Fibroblast of skin of scalp (primary cell): ENCODE data around the gene MYO18B. TPM values are rescaled to one million over a fixed set of nuclear protein-coding genes. Genes with fewer than 3 reads are reported as not detected.
"Not testable (repeated sequence)": the region's sequence is repeated elsewhere in the genome, so short reads cannot be mapped to it uniquely, and the experiment has no call there.

Source experiments
- DNase-seq: peaks from one replicate; pipeline ENCODE4 v3.0.0-alpha.2; 2013
- polyA plus RNA-seq, 2 experiments: library from polyadenylated mRNA; unstranded; fragments of 120-200 nt; gene quantifications; one replicate each; pipeline ENCODE4 v1.2.1, GENCODE V29; 2013; ENCODE audit not compliant: insufficient read length in 2 of 2

MYO18B gene
- polyA plus RNA-seq (2013, experiment 1 of 2; ENCODE audit: insufficient read length) = 0.49 TPM
- polyA plus RNA-seq (2013, experiment 2 of 2; ENCODE audit: insufficient read length) = 2.4 TPM

DNA sequence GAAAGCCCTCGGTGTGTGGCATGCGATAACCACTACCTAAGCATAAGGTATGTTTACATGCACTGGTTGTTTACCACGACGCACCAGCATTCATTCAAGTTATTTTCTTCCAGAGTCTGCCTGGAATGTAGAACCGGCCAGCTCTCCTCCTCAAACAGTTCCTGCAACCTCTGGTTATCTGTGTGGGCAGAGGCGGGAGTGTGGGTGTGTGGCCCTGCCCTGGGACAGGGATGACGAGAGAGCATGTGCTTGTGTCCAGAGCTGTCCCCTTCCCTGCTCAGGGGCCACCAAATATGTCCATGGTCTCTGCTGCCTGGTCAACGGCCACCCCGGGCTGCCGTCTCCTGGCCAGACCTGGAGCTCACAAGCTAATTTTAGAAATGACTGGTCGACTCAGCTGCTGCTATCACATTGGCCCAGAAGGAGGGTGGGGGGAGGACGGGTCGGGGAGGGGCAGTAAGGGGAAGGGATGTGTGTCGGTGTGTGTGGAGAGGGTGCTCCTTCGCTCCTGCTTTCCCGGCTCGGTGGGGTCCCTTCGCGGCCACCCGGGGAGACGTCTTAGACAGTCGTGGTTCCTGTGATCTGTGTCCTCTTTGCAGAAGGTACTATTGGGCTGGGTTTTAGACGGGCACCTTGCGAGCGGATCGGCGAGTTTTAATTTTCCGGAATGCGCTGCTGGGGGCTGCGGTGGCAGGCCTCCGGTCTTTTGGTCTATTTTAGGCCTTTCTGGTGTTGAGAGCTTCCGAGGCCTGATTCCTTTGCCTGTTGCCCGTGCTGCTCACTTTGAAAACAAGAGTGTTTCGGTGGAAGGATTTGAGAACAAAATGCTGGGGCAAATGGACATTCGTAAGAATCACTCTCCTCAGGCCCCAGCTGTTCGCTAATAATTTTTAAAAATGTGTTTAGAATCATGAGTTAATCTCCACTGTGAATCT is at the start of gene MYO18B:
MYO18B (plus strand) TSS at position 497 of the 935 bp plus-strand sequence. CDS start 18,905 bp downstream, outside the sequence.
- DNase-seq = no peak

GRCh38 chr22:25692397-25693267 is 49.4 kb upstream of the MYO18B start:
- no peak for DNase-seq

- no peak for DNase-seq
Observed at GRCh38 chr22:25693268-25693565, 48.8 kb upstream of the MYO18B start.

GRCh38 chr22:25694196-25694907 is 47.6 kb upstream of the MYO18B start:
- DNase-seq = no peak

DNA sequence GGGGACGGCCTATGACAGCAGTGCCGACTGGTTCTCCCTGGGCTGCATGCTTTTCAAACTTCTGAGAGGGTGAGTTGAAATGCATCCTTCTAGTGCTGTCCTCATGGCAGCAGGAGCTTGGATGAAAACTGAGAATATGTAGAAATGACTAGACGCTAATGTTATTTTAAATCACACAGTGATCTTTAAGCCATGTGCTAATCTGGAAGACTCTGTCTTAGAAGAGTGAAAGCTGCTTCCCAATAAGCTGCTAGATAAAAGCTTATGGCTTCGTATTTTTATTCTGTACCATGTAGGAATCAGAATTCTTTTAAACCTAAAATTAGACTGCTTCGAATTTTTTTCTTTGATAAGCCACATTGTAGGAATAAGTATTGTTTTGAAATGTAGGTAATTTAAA is 46.8 kb upstream of the MYO18B start:
- no peak for DNase-seq

GRCh38 chr22:25696763-25697162 is 45.2 kb upstream of the MYO18B start:
- DNase-seq = no peak

DNA sequence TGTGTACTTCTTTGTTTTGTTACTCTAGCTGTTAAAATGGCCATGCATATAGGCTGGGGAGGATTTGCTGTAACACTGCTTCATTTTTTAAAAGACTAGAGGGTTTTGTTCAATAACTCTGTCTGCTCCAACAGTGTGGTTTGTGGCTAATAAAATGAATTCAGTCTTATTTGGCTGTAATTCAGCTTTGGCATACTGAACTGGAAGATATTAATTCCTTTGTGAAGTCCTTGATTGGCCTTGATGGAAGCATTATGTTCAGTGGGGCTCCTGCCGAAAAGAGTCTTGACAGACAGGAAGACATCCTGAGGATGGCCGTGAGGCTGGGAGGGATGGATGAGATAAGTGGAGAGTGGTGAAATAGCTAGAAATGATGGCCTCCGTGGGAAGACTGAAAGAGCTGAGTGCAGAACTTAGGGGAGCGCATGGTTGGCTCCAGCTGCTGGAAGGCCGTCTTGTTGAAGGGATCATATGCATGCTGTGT is 44.8 kb upstream of the MYO18B start:
- peak; percentile 11 for DNase-seq

DNA sequence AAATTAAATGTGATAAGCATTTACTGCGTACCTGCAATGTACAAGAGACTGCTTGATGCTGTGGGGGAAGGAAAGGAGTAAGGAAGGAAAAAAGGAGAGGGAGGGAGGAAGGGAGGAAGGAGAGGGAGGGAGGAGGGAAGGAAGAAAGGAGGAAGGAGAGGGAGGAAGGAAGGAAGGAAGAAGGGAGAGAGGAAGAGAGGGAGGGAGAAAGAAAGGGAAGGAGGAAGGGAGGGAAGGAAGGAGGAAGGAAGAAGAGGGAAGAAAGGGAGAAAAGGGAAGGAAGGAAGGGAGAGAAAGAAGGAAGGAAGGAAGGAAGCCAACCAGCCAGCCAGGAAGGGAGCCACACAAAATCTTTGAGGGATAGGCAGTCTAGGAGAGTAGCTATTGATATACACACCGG is 44.0 kb upstream of the MYO18B start:
- no peak for DNase-seq

GRCh38 chr22:25698461-25698860 is 43.5 kb upstream of the MYO18B start:
- DNase-seq = no peak

DNA sequence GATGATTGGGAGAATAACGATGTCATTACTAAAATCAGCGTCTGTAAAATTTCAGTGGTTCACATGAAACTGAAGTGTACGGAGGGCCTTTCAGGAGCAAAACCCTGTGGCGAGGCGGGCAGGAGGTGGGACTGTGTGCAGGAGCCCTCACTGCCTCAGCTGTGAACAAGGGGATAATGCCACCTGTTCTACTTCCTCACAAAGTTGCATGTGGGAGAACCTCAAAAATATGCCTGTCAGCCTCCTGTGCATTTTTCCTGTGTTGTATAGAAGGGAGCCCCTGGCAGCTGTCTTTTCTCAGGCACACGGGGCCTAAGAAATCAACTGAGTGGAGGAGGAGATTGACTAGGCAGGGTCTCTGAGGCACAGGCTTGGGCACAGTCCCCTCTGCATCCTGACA is 43.0 kb upstream of the MYO18B start:
- no peak for DNase-seq

DNA sequence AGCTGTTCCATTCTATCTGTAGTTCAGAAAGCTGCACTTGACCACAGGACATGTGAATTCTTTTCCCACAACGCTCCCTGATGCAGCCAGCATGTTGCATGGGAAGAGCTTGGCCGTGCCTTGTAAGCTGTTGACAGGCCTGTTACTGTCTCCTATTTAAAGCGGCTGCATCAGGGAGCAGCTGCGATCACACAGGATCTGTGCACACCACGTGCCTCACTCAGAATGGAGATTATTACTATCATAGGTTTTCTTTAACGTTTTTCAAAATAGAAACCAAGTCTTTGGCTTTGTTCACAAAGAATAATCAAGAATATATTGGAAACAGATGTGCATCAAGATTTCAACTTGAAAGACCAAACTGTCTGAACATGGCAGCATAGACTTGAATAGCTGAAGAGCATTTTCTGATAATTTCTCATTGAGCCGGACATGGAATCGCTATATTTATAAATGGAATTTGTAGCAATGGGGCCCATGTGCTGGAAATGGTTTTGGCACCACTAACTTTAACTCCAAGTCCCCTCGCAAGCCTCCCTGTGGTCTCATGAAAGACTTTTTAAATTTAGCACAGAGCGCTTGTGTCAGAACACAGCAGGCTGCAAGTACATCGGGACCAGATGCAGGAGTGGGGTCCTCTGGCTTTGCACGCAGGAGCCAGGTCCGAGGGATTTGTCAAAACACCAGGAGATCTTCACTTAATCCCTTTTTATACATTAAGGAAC is 40.8 kb upstream of the MYO18B start:
- DNase-seq = peak; percentile 56

- DNase-seq = peak; percentile 35
Observed at GRCh38 chr22:25702040-25702439, 39.9 kb upstream of the MYO18B start.

DNA sequence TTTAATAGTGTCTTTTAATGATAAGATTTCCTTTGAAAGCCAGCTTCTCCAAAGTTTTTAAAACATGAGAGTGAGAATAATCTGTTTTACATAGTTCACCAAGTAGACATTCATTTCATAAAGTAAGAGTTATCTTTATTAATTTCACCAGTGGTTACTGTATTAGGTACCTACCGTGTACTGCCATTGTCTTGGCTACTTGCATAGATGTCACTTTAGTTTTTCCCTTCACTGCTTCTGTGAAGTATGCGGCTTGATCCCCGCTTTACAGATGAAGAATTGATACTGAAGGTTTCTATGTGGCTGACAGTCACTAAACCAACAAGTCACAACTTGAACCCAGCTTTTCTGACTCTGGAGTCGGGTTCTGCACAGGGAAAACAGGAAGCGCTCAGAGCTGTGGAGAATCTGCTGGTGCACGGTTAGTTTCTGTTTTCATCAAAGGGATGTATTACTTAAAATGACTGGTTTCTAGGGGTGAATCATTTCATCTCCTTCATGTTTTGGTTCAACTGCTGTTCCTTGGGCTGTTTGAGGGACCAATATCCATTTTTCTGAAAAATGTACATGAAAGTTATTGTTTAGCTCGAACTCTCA is 39.3 kb upstream of the MYO18B start:
- no peak for DNase-seq

- DNase-seq = no peak
Observed at GRCh38 chr22:25704701-25705100, 37.3 kb upstream of the MYO18B start.

- no peak for DNase-seq
Observed at GRCh38 chr22:25706197-25706596, 35.8 kb upstream of the MYO18B start.

DNA sequence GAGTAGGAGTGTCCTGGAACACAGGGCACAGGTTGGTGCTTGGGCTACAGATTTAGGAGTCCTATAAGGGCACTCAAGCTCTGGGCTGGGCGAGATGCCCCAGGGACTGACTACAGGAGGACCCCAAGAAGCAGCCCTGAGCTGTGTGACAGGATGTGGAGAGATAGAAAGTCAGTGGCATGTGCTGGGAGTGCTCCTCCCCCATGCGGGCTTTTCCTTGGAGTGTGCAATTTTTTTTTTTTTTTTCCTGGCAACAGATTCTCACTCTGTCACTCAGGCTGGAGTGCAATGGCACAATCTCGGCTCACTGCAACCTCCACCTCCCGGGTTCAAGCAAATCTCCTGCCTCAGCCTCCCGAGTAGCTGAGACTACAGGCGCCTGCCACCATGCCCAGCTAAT is 33.6 kb upstream of the MYO18B start:
- not testable (repeated sequence) for DNase-seq

DNA sequence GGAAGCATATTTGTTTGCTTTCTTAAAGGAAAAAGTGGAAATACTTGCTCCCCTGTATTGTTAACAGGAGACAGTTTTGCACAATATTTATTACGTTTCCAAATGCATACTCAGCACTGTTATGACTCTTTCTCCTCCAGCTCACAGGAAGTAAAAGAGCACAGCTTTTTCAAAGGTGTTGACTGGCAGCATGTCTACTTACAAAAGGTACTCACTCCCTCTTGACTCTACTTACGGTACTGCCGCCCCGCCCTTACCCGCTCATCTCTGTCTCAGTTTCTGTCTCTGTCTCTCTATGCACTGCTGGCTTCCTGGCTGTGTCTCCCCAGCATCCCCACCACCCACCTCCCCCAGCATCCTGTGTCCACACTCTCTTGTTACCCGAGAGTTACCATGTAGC is 32.2 kb upstream of the MYO18B start:
- DNase-seq = no peak

GRCh38 chr22:25710501-25710900 is 31.5 kb upstream of the MYO18B start:
- no peak for DNase-seq

- no peak for DNase-seq
Observed at GRCh38 chr22:25711491-25711890, 30.5 kb upstream of the MYO18B start.

- DNase-seq = no peak
Observed at GRCh38 chr22:25712661-25713400, 29.2 kb upstream of the MYO18B start.

DNA sequence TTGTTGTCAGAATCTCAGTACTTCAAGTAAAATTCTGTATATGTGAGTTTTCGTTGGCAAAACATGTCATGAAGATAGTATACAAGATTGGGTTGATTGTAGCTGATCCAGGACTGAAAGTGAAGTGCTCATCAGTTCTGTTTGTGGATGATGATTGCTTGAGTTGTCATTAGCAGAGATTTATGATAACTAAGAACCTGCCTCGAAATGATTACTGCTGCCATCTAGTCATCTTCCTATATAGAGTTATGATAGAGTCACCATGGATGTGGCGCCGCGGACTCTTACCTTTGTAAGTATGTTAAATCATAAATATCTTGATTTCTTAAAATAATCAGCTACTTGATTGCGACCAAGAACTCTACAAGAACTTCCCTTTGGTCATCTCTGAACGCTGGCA is 27.9 kb upstream of the MYO18B start:
- no peak for DNase-seq
